Heart left ventricle (tissue), 16 donors: ENCODE measurements around the gene SFT2D2. TPM values are rescaled to one million over a fixed set of nuclear protein-coding genes. Genes with fewer than 3 reads are reported as not detected.
A peak's percentile ranks its signal among the peaks of the same experiment; 100 is the strongest.

Experiments
- ATAC-seq, 4 donors: fragments of 200-7000 bp; cut with Tn5 transposase; one replicate each; pipeline ENCODE4 v1.9.1; 2020 to 2022; ENCODE audit warnings: moderate library complexity in 4 of 4, mild to moderate bottlenecking in 3 of 4, moderate number of reproducible peaks in 1 of 4
- DNase-seq, 5 donors: peaks; one replicate each; pipeline ENCODE4 v3.0.0-alpha.2; 2020
- H3K27ac ChIP-seq, 12 donors: fragments of 200-600 bp; sonication (generic) in 4 of 12; one replicate each; pipeline versions ENCODE4 v1.5.0 to v1.8.0; 2016 to 2022; ENCODE audit warnings: mild to moderate bottlenecking in 2 of 12
- H3K27me3 ChIP-seq, 9 donors: fragments of 200-600 bp; sonication (generic) in 2 of 9; one replicate each; pipeline versions ENCODE4 v1.5.1 to v1.8.0; 2016 to 2022; ENCODE audit warnings: mild to moderate bottlenecking in 3 of 9
- H3K36me3 ChIP-seq, 9 donors: fragments of 200-600 bp; sonication (generic) in 2 of 9; one replicate each; pipeline versions ENCODE4 v1.5.0 to v1.8.0; 2018 to 2022; ENCODE audit warnings: mild to moderate bottlenecking in 2 of 9
- H3K4me1 ChIP-seq, 12 donors: fragments of 200-600 bp; sonication (generic) in 4 of 12; one replicate each; pipeline versions ENCODE4 v1.5.0 to v1.8.0; 2016 to 2022; ENCODE audit warnings: mild to moderate bottlenecking in 3 of 12
- H3K4me3 ChIP-seq, 12 donors: fragments of 200-600 bp; sonication (generic) in 4 of 12; one replicate each; pipeline versions ENCODE4 v1.5.0 to v1.8.0; 2017 to 2022; ENCODE audit warnings: mild to moderate bottlenecking in 9 of 12, moderate library complexity in 4 of 12
- H3K9me3 ChIP-seq, 12 donors: fragments of 200-600 bp; sonication (generic) in 4 of 12; one replicate each; pipeline versions ENCODE4 v1.5.0 to v1.8.0; 2016 to 2022; ENCODE audit warnings: mild to moderate bottlenecking in 1 of 12
- CTCF ChIP-seq, 12 donors: fragments of 200-600 bp; sonication (generic) in 4 of 12; IDR thresholded peaks; one replicate each; pipeline versions ENCODE4 v1.5.0 to v1.8.0; 2018 to 2022; ENCODE audit warnings: antibody characterized with exemption in 12 of 12, mild to moderate bottlenecking in 5 of 12
- POLR2A ChIP-seq, 2 donors: fragments of 450-650 bp; IDR thresholded peaks; one replicate each; pipeline ENCODE4 v1.6.1; 2017; ENCODE audit warnings: antibody characterized with exemption in 2 of 2, mild to moderate bottlenecking in 2 of 2, moderate library complexity in 2 of 2
- WGBS, 4 donors: extraction: QIAGEN DNeasy Blood & Tissue Kit in 2 of 4; methylation state at CpG; one replicate each; pipeline versions ENCODE4 v1.1.5 to v1.1.7; 2013 to 2018; 5-methylcytosine and 5-hydroxymethylcytosine counted together
- intact Hi-C, 10 donors: fragments of 100-400 bp; cut with DNase I; formaldehyde crosslinking; loops; one replicate each; pipeline versions ENCODE4 v1.11.1 to v1.14.2; 2022
- polyA plus RNA-seq, 2 donors: library from polyadenylated mRNA; stranded (reverse); fragments of 200-250 nt; gene quantifications; one replicate each; pipeline ENCODE4 v1.2.3, GENCODE V29; 2013
- total RNA-seq, 9 donors: library from RNA; depleted of rRNA in 2 of 9; stranded (reverse); fragments of >200 nt in 2 of 9; fragmentation: NEBNext Ultra II Directional in 3 of 9; extraction: Animal tissue kit (Norgen Biotek cat#: 25700) in 3 of 9; gene quantifications; one replicate each; pipeline versions ENCODE4 v1.1.0 to v1.2.4, GENCODE V29; 2016 to 2023
- donor health status: ischemic (EF 13 %, LVEDD 7.1; RV severe dilation, severe dysfunction).
- donor health status: healthy with polysubstance abuse.
- donor health status: DM: no; HTN: yes; CAD: no.
- donor health status: DM: no; HTN: no; CAD: no.
- donor health status: ischemic (EF 25% LVEDD 6.9; RV normal size, moderate dysfunction).
- donor health status: ischemic (EF 25% LVEDD 5.7; RV mildly dilated, moderate dysfunction).
- donor health status: healthy.
- donor health status: DM: yes; HTN: yes; CAD: no.
- donor health status: ischemic (EF 35%, LVEDD 5.7; RV mildly dilated, moderate dysfunction).
- donor health status: nonischemic (EF 11% LVEDD 7.7; RV severe dilation, severe dysfunction).
- donor health status: DM: yes; HTN: yes; CAD: no.
- donor health status: PGD.
- donor health status: ischemic (EF 29% LVEDD 5.4; RV normal size, mild dysfunction).
- donor health status: nonischemic (EF 23%, LVEDD 6.1; RV moderate dilation, normal function).

SFT2D2 gene
- total and polyA plus RNA-seq, 11 donors = 2.7 to 48.7 (median 14.7) TPM

DNA sequence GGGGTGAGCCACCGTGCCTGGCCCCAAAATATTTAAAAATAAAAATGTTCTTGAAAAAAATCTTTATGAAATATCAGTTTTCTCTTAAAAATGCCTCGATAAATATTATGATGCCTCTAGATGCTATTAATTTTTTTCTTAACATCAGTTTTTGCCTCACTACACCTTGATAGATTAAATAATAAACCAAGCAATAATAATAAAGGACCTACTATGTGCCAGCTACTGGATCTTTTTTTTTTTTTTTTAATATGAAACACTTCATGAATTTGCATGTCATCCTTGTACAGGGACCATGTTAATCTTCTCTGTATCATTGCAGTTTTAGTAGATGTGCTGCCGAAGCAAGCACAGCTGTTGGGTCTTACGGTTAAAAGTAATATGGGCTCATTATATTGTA, 37.3 kb downstream of the SFT2D2 start:
- Histone ChIP-seq H3K4me1 (peaks cover 0 to 23% (median 7%) of the 10 kb centered on the region in 12 donors), H3K36me3 (peaks cover 0 to 16% (median 0%) of the 10 kb centered on the region in 9 donors), H3K4me3 (no peak overlapping the region), H3K27me3 (no peaks in the 10 kb centered on the region), H3K9me3 (no peaks in the 10 kb centered on the region), H3K27ac (no peak overlapping the region)
- 92 to 97% (median 94%) methylated on average over 4 of the region's 4 CpGs for WGBS, 4 donors
- ATAC-seq (no peak), DNase-seq (no peak)
- intact Hi-C loops = no loop called here
- TF ChIP-seq POLR2A (IDR thresholded peaks at IDR 0.05) = no peak
- no peak for TF ChIP-seq CTCF (IDR thresholded peaks at IDR 0.05)

DNA sequence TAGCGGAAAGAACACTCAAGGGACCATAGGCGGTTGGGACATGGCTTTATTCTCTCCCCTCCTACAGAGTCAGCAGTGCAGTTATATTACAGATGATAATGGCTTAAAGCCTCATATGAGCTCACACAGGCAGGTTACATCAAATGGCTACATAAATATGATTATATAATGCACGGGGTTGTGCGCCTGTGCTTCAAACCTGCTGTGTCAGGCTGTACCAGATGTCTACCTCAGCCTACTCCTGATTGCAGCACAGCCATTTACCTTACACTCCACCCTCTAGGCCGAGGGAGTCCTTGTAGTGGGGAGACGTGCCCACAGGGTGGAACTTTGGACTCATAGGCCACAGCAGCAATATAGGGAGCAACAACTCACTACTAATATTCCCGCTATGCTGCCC, 38.5 kb downstream of the SFT2D2 start:
- intact Hi-C loops = no loop called here
- Histone ChIP-seq H3K27me3 (no peaks in the 10 kb centered on the region), H3K27ac (no peak overlapping the region), H3K4me1 (peaks cover 0 to 23% (median 7%) of the 10 kb centered on the region in 12 donors), H3K9me3 (no peaks in the 10 kb centered on the region), H3K4me3 (no peak overlapping the region), H3K36me3 (peaks cover 0 to 13% (median 0%) of the 10 kb centered on the region in 9 donors)
- WGBS, 4 donors = 96 to 99% (median 98%) methylated on average over 6 to 7 of the region's 7 CpGs
- TF ChIP-seq POLR2A (IDR thresholded peaks at IDR 0.05) = no peak
- TF ChIP-seq CTCF (IDR thresholded peaks at IDR 0.05) = no peak
- DNase-seq (no peak), ATAC-seq (no peak)

GRCh38 chr1:168265596-168265995, 39.8 kb downstream of the SFT2D2 start:
- DNase-seq (no peak), ATAC-seq (no peak)
- no peak for TF ChIP-seq CTCF (IDR thresholded peaks at IDR 0.05)
- no peak for TF ChIP-seq POLR2A (IDR thresholded peaks at IDR 0.05)
- Histone ChIP-seq H3K36me3 (peaks cover 0 to 6% (median 0%) of the 10 kb centered on the region in 9 donors), H3K27me3 (no peaks in the 10 kb centered on the region), H3K4me3 (no peak overlapping the region), H3K9me3 (no peaks in the 10 kb centered on the region), H3K27ac (no peak overlapping the region), H3K4me1 (peaks cover 0 to 19% (median 7%) of the 10 kb centered on the region in 12 donors)
- intact Hi-C loops = no loop called here
- WGBS, 4 donors = 83 to 98% (median 91%) methylated on average over 1 of the region's 1 CpG

GRCh38 chr1:168266644-168267186, 40.9 kb downstream of the SFT2D2 start:
- intact Hi-C loops = no loop called here
- ATAC-seq = peak in 1 of 4 donors; percentile 38
- Histone ChIP-seq H3K27ac (no peak overlapping the region), H3K4me1 (peaks cover 0 to 8% (median 2%) of the 10 kb centered on the region in 12 donors), H3K36me3 (peaks cover 0 to 6% (median 0%) of the 10 kb centered on the region in 9 donors), H3K9me3 (no peaks in the 10 kb centered on the region), H3K4me3 (no peak overlapping the region), H3K27me3 (no peaks in the 10 kb centered on the region)
- no peak for DNase-seq
- TF ChIP-seq CTCF (IDR thresholded peaks at IDR 0.05) (no peak), POLR2A (IDR thresholded peaks at IDR 0.05) (no peak)
- WGBS, 4 donors = 60 to 85% (median 75%) methylated on average over 4 to 6 of the region's 6 CpGs
